ENCODE data around the gene RANBP9. TPM values are rescaled to one million over a fixed set of nuclear protein-coding genes. Genes with fewer than 3 reads are reported as not detected.

Gene RANBP9
- total RNA-seq, 3 donors from 2014 or later = 43.9 to 51.5 (median 48.0) TPM

DNA sequence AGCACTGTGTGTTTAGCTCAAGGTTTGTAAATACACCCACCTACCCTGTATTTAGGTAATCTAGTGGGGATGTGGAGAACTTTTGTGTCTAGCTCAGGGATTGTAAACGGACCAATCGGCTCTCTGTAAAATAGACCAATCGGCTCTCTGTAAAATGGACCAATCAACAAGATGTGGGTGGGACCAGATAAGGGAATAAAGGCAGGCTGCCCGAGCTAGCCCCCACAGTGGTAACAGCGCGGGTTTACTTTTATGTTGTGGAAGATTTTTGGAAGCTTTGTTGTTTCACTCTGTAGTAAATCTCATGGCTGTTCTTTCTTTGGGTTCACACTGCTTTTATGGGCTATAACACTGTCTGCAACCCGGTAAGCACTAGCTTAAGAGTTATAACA is 32.1 kb upstream of the RANBP9 start:
- TF ChIP-seq POLR2AphosphoS5 (IDR thresholded peaks at IDR 0.05) (no peak), POLR2A (IDR thresholded peaks at IDR 0.05) (no peak)
- TF ChIP-seq, protein P1, sequence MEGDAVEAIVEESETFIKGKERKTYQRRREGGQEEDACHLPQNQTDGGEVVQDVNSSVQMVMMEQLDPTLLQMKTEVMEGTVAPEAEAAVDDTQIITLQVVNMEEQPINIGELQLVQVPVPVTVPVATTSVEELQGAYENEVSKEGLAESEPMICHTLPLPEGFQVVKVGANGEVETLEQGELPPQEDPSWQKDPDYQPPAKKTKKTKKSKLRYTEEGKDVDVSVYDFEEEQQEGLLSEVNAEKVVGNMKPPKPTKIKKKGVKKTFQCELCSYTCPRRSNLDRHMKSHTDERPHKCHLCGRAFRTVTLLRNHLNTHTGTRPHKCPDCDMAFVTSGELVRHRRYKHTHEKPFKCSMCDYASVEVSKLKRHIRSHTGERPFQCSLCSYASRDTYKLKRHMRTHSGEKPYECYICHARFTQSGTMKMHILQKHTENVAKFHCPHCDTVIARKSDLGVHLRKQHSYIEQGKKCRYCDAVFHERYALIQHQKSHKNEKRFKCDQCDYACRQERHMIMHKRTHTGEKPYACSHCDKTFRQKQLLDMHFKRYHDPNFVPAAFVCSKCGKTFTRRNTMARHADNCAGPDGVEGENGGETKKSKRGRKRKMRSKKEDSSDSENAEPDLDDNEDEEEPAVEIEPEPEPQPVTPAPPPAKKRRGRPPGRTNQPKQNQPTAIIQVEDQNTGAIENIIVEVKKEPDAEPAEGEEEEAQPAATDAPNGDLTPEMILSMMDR (IDR thresholded peaks at IDR 0.05) = no peak
- no peak for DNase-seq (ENCODE audit: low spot score in 2 of 2)
- Histone ChIP-seq H3K4me1 (no peaks in the 10 kb centered on the region), H3K9me3 (peaks cover 0 to 4% of the 10 kb centered on the region in 2 donors), H3K36me3 (no peaks in the 10 kb centered on the region), H3K27ac (no peak overlapping the region), H3K4me3 (no peak overlapping the region), H3K27me3 (no peaks in the 10 kb centered on the region)
- intact Hi-C loops (cut with DNase I; ENCODE audit: low total_unique reads) = no loop called here

DNA sequence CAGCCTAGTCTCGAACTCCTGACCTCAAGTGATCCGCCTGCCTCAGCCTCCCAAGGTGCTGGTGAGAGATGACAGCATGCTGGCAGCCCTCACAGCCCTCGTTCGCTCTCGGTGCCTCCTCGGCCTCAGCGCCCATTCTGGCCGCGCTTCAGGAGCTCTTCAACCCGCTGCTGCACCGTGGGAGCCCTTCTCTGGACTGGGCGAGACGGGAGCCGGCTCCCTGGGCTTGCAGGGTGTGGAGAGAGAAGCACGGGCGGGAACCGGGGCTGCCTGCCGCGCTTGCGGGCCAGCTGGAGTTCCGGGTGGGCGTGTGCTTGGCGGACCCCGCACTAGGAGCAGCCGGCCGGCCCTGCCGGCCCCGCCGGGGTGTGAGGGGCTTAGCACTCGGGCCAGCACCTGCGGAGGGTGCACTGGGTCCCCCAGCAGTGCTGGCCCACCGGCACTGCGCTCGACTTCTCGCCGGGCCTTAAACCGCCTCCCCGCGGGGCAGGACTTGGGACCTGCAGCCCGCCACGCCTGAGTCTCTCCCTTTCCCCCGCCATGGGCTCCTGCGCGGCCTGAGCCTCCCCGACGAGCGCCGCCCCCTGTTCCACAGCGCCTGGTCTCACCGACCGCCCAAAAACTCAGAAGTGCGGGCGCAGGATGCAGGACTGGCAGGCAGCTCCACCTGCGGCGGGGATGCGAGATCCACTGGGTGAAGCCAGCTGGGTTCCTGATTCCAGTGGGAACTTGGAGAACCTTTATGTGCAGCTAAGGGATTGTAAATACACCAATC is 31.5 kb upstream of the RANBP9 start:
- H3K27ac ChIP-seq = no peak overlapping the region
- no peak for DNase-seq (ENCODE audit: low spot score in 2 of 2)
- no peaks in the 10 kb centered on the region for H3K27me3 ChIP-seq
- peak overlapping the region in 2 of 3 donors; percentile 23 for H3K4me3 ChIP-seq
- TF ChIP-seq POLR2A (IDR thresholded peaks at IDR 0.05) = no peak
- TF ChIP-seq POLR2AphosphoS5 (IDR thresholded peaks at IDR 0.05) = no peak
- TF ChIP-seq, protein P1 (IDR thresholded peaks at IDR 0.05) = no peak
- H3K9me3 ChIP-seq = peaks cover 0 to 4% of the 10 kb centered on the region in 2 donors
- H3K36me3 ChIP-seq = no peaks in the 10 kb centered on the region
- intact Hi-C loops (cut with DNase I; ENCODE audit: low total_unique reads) = no loop called here
- no peaks in the 10 kb centered on the region for H3K4me1 ChIP-seq

DNA sequence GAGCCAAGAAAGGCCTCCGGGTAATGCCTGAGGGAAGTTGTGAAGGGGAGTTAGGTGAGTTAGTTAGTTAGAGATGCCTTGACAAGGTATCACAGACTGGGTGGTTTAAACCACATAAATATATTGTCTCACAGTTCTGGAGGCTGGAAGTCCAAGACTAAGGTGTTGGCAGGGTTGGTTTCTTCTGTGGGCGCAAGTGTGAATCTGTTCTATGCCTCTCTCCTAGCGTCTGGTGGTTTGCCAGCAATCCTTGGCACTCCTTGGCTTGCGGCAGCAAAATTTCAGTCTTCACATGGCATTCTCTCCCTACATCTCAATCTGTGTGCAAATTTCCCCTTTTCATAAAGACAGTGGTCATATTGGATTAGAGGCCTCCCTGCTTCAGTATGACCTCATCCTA is 29.7 kb upstream of the RANBP9 start:
- intact Hi-C loops (cut with DNase I; ENCODE audit: low total_unique reads) = no loop called here
- Histone ChIP-seq H3K9me3 (peaks cover 0 to 4% of the 10 kb centered on the region in 2 donors), H3K4me1 (no peaks in the 10 kb centered on the region), H3K27me3 (no peaks in the 10 kb centered on the region), H3K4me3 (no peak overlapping the region), H3K27ac (no peak overlapping the region), H3K36me3 (no peaks in the 10 kb centered on the region)
- DNase-seq (ENCODE audit: low spot score in 2 of 2) = no peak
- no peak for TF ChIP-seq POLR2AphosphoS5 (IDR thresholded peaks at IDR 0.05)
- TF ChIP-seq, protein P1 (IDR thresholded peaks at IDR 0.05) = no peak
- no peak for TF ChIP-seq POLR2A (IDR thresholded peaks at IDR 0.05)

DNA sequence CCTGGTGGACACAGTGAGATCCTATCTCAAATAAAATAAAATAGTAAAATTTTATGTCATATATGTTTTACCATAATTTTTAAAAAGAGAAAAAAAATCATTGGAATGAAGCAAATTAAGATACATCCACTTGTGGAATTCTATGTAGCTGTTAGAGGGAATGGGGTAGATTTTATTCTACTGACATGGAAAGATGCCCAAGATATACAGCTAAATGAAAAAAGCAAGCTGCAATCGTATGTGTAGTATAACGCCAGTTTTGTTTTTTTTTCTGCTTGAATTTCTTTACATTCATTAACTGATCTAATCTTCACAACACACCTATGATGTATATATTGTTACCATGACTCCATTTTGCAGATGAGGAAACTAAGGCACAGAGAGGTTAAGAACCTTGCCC is 23.4 kb upstream of the RANBP9 start:
- H3K36me3 ChIP-seq = no peaks in the 10 kb centered on the region
- no peaks in the 10 kb centered on the region for H3K9me3 ChIP-seq
- no peak overlapping the region for H3K4me3 ChIP-seq
- no peak for TF ChIP-seq POLR2AphosphoS5 (IDR thresholded peaks at IDR 0.05)
- TF ChIP-seq POLR2A (IDR thresholded peaks at IDR 0.05) = no peak
- intact Hi-C loops (cut with DNase I; ENCODE audit: low total_unique reads) = no loop called here
- no peaks in the 10 kb centered on the region for H3K27me3 ChIP-seq
- no peak overlapping the region for H3K27ac ChIP-seq
- no peak for DNase-seq (ENCODE audit: low spot score in 2 of 2)
- no peaks in the 10 kb centered on the region for H3K4me1 ChIP-seq

DNA sequence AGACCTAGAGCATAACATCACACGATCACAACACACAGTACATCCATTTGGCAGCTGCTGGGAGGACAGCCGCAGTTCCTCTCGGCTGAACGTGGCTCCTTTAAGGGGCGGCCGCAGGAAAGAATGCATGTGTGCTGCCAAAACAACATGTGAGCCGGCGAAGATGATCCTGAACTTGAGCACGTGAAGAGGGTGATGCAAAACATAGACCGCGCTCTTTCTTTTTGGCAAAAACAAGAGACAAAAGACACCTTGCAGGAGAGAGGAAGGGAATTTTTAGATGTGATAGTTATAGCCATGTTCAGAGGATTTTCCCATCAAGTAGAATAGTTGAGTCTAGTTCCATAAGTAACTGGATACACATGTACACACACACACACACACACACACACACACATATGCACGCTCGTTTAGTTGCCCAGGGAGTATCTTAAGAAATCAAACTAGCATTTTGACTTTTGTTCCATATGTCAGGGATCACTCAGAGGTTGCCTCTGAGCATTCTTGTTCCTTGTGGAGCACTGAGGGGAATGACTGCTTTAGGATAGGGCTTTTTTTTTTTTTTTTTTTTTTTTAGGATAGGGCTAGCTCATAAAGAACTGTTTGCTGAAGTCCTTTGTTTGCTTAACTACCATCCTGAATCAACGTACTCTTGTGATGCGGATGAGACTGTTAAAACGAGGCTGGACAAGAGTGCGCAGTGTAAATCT is 21.7 kb upstream of the RANBP9 start:
- intact Hi-C loops (cut with DNase I; ENCODE audit: low total_unique reads) = no loop called here
- Histone ChIP-seq H3K4me3 (peak overlapping the region in 2 of 3 donors; percentile 17 to 43), H3K4me1 (no peaks in the 10 kb centered on the region), H3K9me3 (no peaks in the 10 kb centered on the region), H3K27me3 (no peaks in the 10 kb centered on the region), H3K36me3 (no peaks in the 10 kb centered on the region), H3K27ac (peak overlapping the region; percentile 48)
- DNase-seq (ENCODE audit: low spot score in 2 of 2) = peak; percentile 61 to 84
- TF ChIP-seq, protein P1 (IDR thresholded peaks at IDR 0.05) = no peak
- peak; percentile 52 to 91 (median 75) for TF ChIP-seq POLR2AphosphoS5 (IDR thresholded peaks at IDR 0.05)
